H1 (cell line): ENCODE results near the gene FOXE1. TPM values are rescaled to one million over a fixed set of nuclear protein-coding genes. Genes with fewer than 3 reads are reported as not detected.

Experiments
- CTCF ChIA-PET: fragments of 300-600 bp; sonication (Branson Sonifier 250); formaldehyde crosslinking; loops from one replicate; lab custom pipeline; 2021; ENCODE audit not compliant: partially characterized antibody; lab: Charles Lee
- POLR2A ChIA-PET: fragments of 300-600 bp; sonication (Branson Sonifier 250); formaldehyde crosslinking; loops from one replicate; lab custom pipeline; 2021; ENCODE audit warnings: inconsistent platforms; ENCODE audit not compliant: partially characterized antibody; lab: Charles Lee
- DNase-seq, 2 experiments: peaks; one replicate each; pipeline versions ENCODE4 v3.0.0 to v3.0.0-alpha.2; 2010 to 2022; ENCODE audit warnings: low spot score in 2 of 2, low read depth in 1 of 2, mixed read lengths in 1 of 2
- FAIRE-seq: peaks from 2 replicates; lab custom pipeline; 2011; peaks lifted over from hg19 to GRCh38; lab: Jason Lieb, UNC
- H2AFZ ChIP-seq: 2 replicates; pipeline ENCODE4 v1.8.1; 2012; ENCODE audit warnings: low read length, inconsistent platforms
- H2AK5ac ChIP-seq: 2 replicates; pipeline ENCODE4 v1.6.1; 2013; ENCODE audit warnings: low read depth, low read length
- H2BK120ac ChIP-seq: replicated peaks from 2 replicates; pipeline ENCODE3; 2013; ENCODE audit warnings: low read depth, low read length, inconsistent platforms
- H2BK12ac ChIP-seq: 2 replicates; pipeline ENCODE4 v1.6.1; 2013; ENCODE audit warnings: low read depth, low read length
- H2BK15ac ChIP-seq: 2 replicates; pipeline ENCODE4 v1.6.1; 2013; ENCODE audit warnings: low read length
- H2BK20ac ChIP-seq: 2 replicates; pipeline ENCODE4 v1.6.1; 2013; ENCODE audit warnings: low read length
- H2BK5ac ChIP-seq: 2 replicates; pipeline ENCODE4 v1.6.1; 2013; ENCODE audit warnings: low read depth, low read length
- H3K14ac ChIP-seq: 2 replicates; pipeline ENCODE4 v1.6.1; 2013; ENCODE audit warnings: inconsistent platforms; ENCODE audit not compliant: insufficient read length
- H3K18ac ChIP-seq: 2 replicates; pipeline ENCODE4 v1.6.1; 2013; ENCODE audit warnings: low read length; ENCODE audit errors: extremely low read depth
- H3K23ac ChIP-seq: 2 replicates; pipeline ENCODE4 v1.6.1; 2013; ENCODE audit warnings: inconsistent platforms; ENCODE audit not compliant: insufficient read length
- H3K23me2 ChIP-seq: 2 replicates; pipeline ENCODE4 v1.6.1; 2013; ENCODE audit warnings: low read depth, low read length
- H3K27ac ChIP-seq: 2 replicates; pipeline ENCODE4 v1.6.1; 2011; ENCODE audit warnings: low read depth, low read length, inconsistent platforms
- H3K27me3 ChIP-seq, 4 experiments: replicated peaks in 1 of 4; 1 replicate in 1 of 4; 2 replicates in 3 of 4; pipeline versions ENCODE4 v1.6.1 to v1.8.1; 2011 to 2013; ENCODE audit warnings: low read length in 3 of 4, mild to moderate bottlenecking in 3 of 4, inconsistent platforms in 2 of 4, mixed read lengths in 2 of 4, moderate library complexity in 1 of 4; ENCODE audit not compliant: control insufficient read depth in 3 of 4, insufficient read depth in 3 of 4; ENCODE audit errors: extremely low read depth in 1 of 4
- H3K36me3 ChIP-seq, 4 experiments: 2 replicates each; pipeline versions ENCODE4 v1.6.1 to v1.8.1; 2011 to 2013; ENCODE audit warnings: mild to moderate bottlenecking in 4 of 4, low read length in 3 of 4, moderate library complexity in 2 of 4, control low read depth in 1 of 4, inconsistent platforms in 1 of 4; ENCODE audit not compliant: insufficient read depth in 4 of 4, control insufficient read depth in 2 of 4
- H3K4ac ChIP-seq: replicated peaks from 2 replicates; pipeline ENCODE3; 2013; ENCODE audit warnings: low read length, low read depth, mixed read lengths, inconsistent platforms; ENCODE audit not compliant: insufficient read length
- H3K4me1 ChIP-seq, 4 experiments: replicated peaks in 1 of 4; 1 replicate in 1 of 4; 2 replicates in 3 of 4; pipeline versions ENCODE4 v1.6.1 to v1.8.1; 2011 to 2013; ENCODE audit warnings: low read length in 3 of 4, inconsistent platforms in 2 of 4, mixed read lengths in 1 of 4; ENCODE audit not compliant: insufficient read depth in 4 of 4, control insufficient read depth in 3 of 4
- H3K4me2 ChIP-seq, 2 experiments: 2 replicates each; pipeline versions ENCODE4 v1.6.1 to v1.8.1; 2011 to 2013; ENCODE audit warnings: low read depth in 2 of 2, low read length in 2 of 2, control low read depth in 1 of 2, inconsistent platforms in 1 of 2, mild to moderate bottlenecking in 1 of 2; ENCODE audit not compliant: insufficient read depth in 1 of 2
- H3K4me3 ChIP-seq, 4 experiments: fragments of 200-600, 300-600 bp in 1 of 4; sonication (generic), shearing (Covaris generic), sonication (Bioruptor Twin) in 1 of 4; 2 replicates each; pipeline versions ENCODE4 v1.5.1 to v1.8.1; 2011 to 2016; ENCODE audit warnings: low read length in 4 of 4, low read depth in 3 of 4, control low read depth in 2 of 4, inconsistent platforms in 2 of 4, mild to moderate bottlenecking in 2 of 4, mixed read lengths in 1 of 4, moderate library complexity in 1 of 4; ENCODE audit not compliant: insufficient read depth in 2 of 4; ENCODE audit errors: extremely low read depth in 1 of 4
- H3K56ac ChIP-seq: replicated peaks from 2 replicates; pipeline ENCODE3; 2013; ENCODE audit warnings: low read depth, mild to moderate bottlenecking, mixed read lengths, low read length, inconsistent platforms; ENCODE audit not compliant: insufficient read length
- H3K79me1 ChIP-seq: 2 replicates; pipeline ENCODE4 v1.6.1; 2013; ENCODE audit warnings: low read depth, low read length, control low read depth
- H3K79me2 ChIP-seq, 2 experiments: 2 replicates each; pipeline versions ENCODE4 v1.6.1 to v1.8.1; 2012 to 2013; ENCODE audit warnings: low read length in 2 of 2, mild to moderate bottlenecking in 2 of 2, inconsistent platforms in 1 of 2; ENCODE audit not compliant: insufficient read depth in 2 of 2, control insufficient read depth in 1 of 2
- H3K9ac ChIP-seq, 4 experiments: replicated peaks in 1 of 4; 1 replicate in 1 of 4; 2 replicates in 3 of 4; pipeline versions ENCODE4 v1.6.1 to v1.8.1; 2011 to 2013; ENCODE audit warnings: low read depth in 3 of 4, low read length in 3 of 4, control low read depth in 2 of 4, mild to moderate bottlenecking in 2 of 4, moderate library complexity in 2 of 4, inconsistent platforms in 1 of 4; ENCODE audit errors: extremely low read depth in 1 of 4
- H3K9me3 ChIP-seq, 2 experiments: 2 replicates each; pipeline versions ENCODE4 v1.6.1 to v1.8.1; 2012 to 2013; ENCODE audit warnings: mild to moderate bottlenecking in 2 of 2, moderate library complexity in 2 of 2, control low read depth in 1 of 2, inconsistent platforms in 1 of 2, low read depth in 1 of 2, low read length in 1 of 2, mixed read lengths in 1 of 2; ENCODE audit not compliant: insufficient read depth in 2 of 2
- H4K20me1 ChIP-seq, 2 experiments: replicated peaks in 1 of 2; 2 replicates each; pipeline versions ENCODE3 to v1.8.1; 2011 to 2013; ENCODE audit warnings: inconsistent platforms in 2 of 2, low read length in 2 of 2, mild to moderate bottlenecking in 1 of 2; ENCODE audit not compliant: insufficient read depth in 2 of 2, control insufficient read depth in 1 of 2
- H4K5ac ChIP-seq: 2 replicates; pipeline ENCODE4 v1.6.1; 2013; ENCODE audit warnings: low read length, low read depth, mixed read lengths, inconsistent platforms; ENCODE audit not compliant: insufficient read length
- H4K8ac ChIP-seq: 2 replicates; pipeline ENCODE4 v1.8.0; 2013; ENCODE audit warnings: mild to moderate bottlenecking, moderate library complexity, low read length, inconsistent platforms; ENCODE audit not compliant: insufficient read depth; ENCODE audit errors: extremely low read depth
- H4K91ac ChIP-seq: replicated peaks from 2 replicates; pipeline ENCODE3; 2013; ENCODE audit warnings: low read length, mixed read lengths, inconsistent platforms; ENCODE audit not compliant: insufficient read length
- CBX8 ChIP-seq: fragments of 300-800, 300-1000 bp; sonication (generic); IDR thresholded peaks from 2 replicates; pipeline ENCODE4 v1.7.1; 2016; ENCODE audit warnings: low read depth, low read length, borderline replicate concordance
- EGR1 ChIP-seq: IDR thresholded peaks from 2 replicates; pipeline ENCODE4 v1.6.1; 2011; ENCODE audit warnings: low read depth, low read length, borderline replicate concordance
- NANOG ChIP-seq: IDR thresholded peaks from 2 replicates; pipeline ENCODE4 v1.6.1; 2011; ENCODE audit warnings: low read length, low read depth, mild to moderate bottlenecking, inconsistent platforms; ENCODE audit not compliant: insufficient read depth, poor library complexity, severe bottlenecking
- POLR2A ChIP-seq, 2 experiments: IDR thresholded peaks; 1 replicate in 1 of 2; 2 replicates in 1 of 2; pipeline ENCODE4 v1.6.1; 2011; ENCODE audit warnings: low read depth in 2 of 2, low read length in 2 of 2, mild to moderate bottlenecking in 2 of 2; ENCODE audit errors: control extremely low read depth in 1 of 2
- POU5F1 ChIP-seq: IDR thresholded peaks from 2 replicates; pipeline ENCODE4 v1.6.1; 2011; ENCODE audit warnings: low read depth, mild to moderate bottlenecking, low read length, moderate library complexity
- TCF12 ChIP-seq: IDR thresholded peaks from 2 replicates; pipeline ENCODE4 v1.6.1; 2011; ENCODE audit warnings: low read depth, mild to moderate bottlenecking, low read length
- WGBS, 2 experiments: shearing (Covaris generic) in 1 of 2; methylation state at CpG; one replicate each; pipeline versions ENCODE4 v1.1.6 to v1.1.7; 2013 to 2015; ENCODE audit warnings: low lambda C conversion rate in 2 of 2, mixed read lengths in 2 of 2, inconsistent platforms in 1 of 2, low coverage in 1 of 2, missing lambda C conversion rate in 1 of 2; ENCODE audit not compliant: insufficient replicate concordance in 2 of 2, insufficient coverage in 1 of 2, insufficient read length in 1 of 2; ENCODE audit errors: extremely low coverage in 1 of 2, missing lambda C conversion rate in 1 of 2; 5-methylcytosine and 5-hydroxymethylcytosine counted together
- polyA plus RNA-seq, 7 experiments: library from polyadenylated mRNA; depleted of rRNA in 3 of 7; stranded (reverse) in 5 of 7; unstranded in 2 of 7; fragments of >200 nt in 5 of 7; fragments of 200-250 nt in 2 of 7; gene quantifications; 1 replicate in 5 of 7; 2 replicates in 1 of 7; 4 replicates in 1 of 7; pipeline versions ENCODE4 v1.2.1 to v1.2.3, GENCODE V29; 2011 to 2013; ENCODE audit warnings: missing spikeins in 2 of 7, mixed read lengths in 2 of 7
- total RNA-seq: library from RNA; stranded (reverse); fragmentation: NEBNext Ultra II Directional; extraction: Animal tissue kit (Norgen Biotek cat#: 25700); gene quantifications from 2 replicates; pipeline ENCODE4 v1.2.1, GENCODE V29; 2021

FOXE1 gene
- total and polyA plus RNA-seq, 2 of the 8 experiments (the other 6 are each of a cell fraction or from before 2014, with no cell fraction given): 0.03 TPM; not detected in 1

DNA sequence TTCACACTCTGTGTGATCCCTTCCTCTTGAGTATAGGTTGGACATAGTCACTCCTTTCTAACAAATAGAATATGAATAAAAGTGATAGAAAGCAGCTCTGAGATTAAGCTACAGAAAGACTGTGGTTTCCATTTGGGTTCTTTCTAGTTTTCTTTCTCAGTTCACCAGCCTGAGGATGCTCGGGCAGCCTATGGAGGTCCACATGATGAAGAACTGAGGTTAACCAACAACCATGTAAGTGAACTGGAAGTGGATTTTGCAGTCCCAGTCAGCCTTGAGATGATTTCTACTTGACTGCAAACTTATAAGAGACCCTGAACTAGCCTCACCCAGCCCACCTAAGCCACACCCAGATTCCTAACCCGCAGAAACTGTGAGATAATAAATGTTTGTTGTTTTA is 10.1 kb upstream of the FOXE1 start:
- Histone ChIP-seq H2AFZ (no peak overlapping the region), H3K79me2 (no peaks in the 10 kb centered on the region), H3K18ac (no peak overlapping the region), H3K79me1 (no peaks in the 10 kb centered on the region), H3K4me3 (no peak overlapping the region), H3K14ac (no peak overlapping the region), H2AK5ac (no peak overlapping the region), H2BK12ac (no peak overlapping the region), H3K9ac (no peak overlapping the region), H3K4me2 (no peak overlapping the region), H2BK5ac (no peak overlapping the region), H3K9me3 (no peaks in the 10 kb centered on the region), H3K23ac (no peak overlapping the region), H3K27ac (no peak overlapping the region), H3K4me1 (peaks cover 0 to 10% (median under 1%) of the 10 kb centered on the region in 4 experiments; a peak in 4 of 7 replicates), H2BK15ac (no peak overlapping the region), H3K23me2 (no peaks in the 10 kb centered on the region), H4K91ac (no peak overlapping the region), H4K20me1 (peaks cover 0 to 2% of the 10 kb centered on the region in 2 experiments), H2BK120ac (no peak overlapping the region), H2BK20ac (no peak overlapping the region), H3K36me3 (no peaks in the 10 kb centered on the region), H3K56ac (no peak overlapping the region), H3K27me3 (peaks cover 21 to 29% (median 26%) of the 10 kb centered on the region in 4 experiments), H3K4ac (no peak overlapping the region), H4K8ac (no peak overlapping the region), H4K5ac (no peak overlapping the region)
- POLR2A ChIA-PET: no interaction called here
- WGBS, 2 experiments: 91% methylated on average over 2 of the region's 2 CpGs; no CpG with 5 or more reads in 1 of the 2 experiments
- FAIRE-seq (no peak), DNase-seq (no peak)
- TF ChIP-seq TCF12 (no peak), EGR1 (no peak), POLR2A (IDR thresholded peaks at IDR 0.05; ENCODE audit: control extremely low read depth in 1 of 2, low read depth in 2 of 2, low read length in 2 of 2) (no peak), NANOG (no peak), CBX8 (no peak), POU5F1 (no peak)
- CTCF ChIA-PET: interaction anchor here (1.3 to 1.4 kb wide), 2 partner anchors 59 to 130 kb away, joined by 3 to 5 read pairs; no protein-coding TSS in a partner anchor
